Measurements from ENCODE around the gene PRSS1.

Gene PRSS1

GRCh38 chr7:142792593-142792992 is 43.3 kb downstream of the PRSS1 start:
- no peak overlapping the region for H3K9ac ChIP-seq (ENCODE audit: low read length)

GRCh38 chr7:142793156-142793555 is 43.9 kb downstream of the PRSS1 start:
- H3K9me3 ChIP-seq (replicated peaks; ENCODE audit: insufficient read depth, low read length): no peaks in the 10 kb centered on the region
- no peaks in the 10 kb centered on the region for H3F3A ChIP-seq (ENCODE audit: insufficient read depth, low read length)
- 0 out of 2 replicates have a peak, but pooled peaks cover 14% of the 10 kb centered on the region for H3K27me3 ChIP-seq (replicated peaks; ENCODE audit: insufficient read depth, low read length)
- H4K20me1 ChIP-seq (ENCODE audit: insufficient read depth, low read length): no peaks in the 10 kb centered on the region
- H3K4me3 ChIP-seq (ENCODE audit: low read length): no peak overlapping the region
- H3K9ac ChIP-seq (ENCODE audit: low read length): no peak overlapping the region
- H3K9me2 ChIP-seq (replicated peaks; ENCODE audit: insufficient read depth, low read length): no peaks in the 10 kb centered on the region
- H3K4me1 ChIP-seq (ENCODE audit: low read length): peaks cover 7% of the 10 kb centered on the region; the same call in 1 of the 2 replicates
- DNase-seq: no peak
- no peak overlapping the region for H3K4me2 ChIP-seq (ENCODE audit: low read depth, low read length)
- TF ChIP-seq EZH2phosphoT487 (IDR thresholded peaks at IDR 0.05; ENCODE audit: low read length) (no peak), EZH2 (optimal IDR thresholded peaks at IDR 0.05; ENCODE audit: low read depth, low read length) (no peak)
- TF ChIP-seq, protein P1, sequence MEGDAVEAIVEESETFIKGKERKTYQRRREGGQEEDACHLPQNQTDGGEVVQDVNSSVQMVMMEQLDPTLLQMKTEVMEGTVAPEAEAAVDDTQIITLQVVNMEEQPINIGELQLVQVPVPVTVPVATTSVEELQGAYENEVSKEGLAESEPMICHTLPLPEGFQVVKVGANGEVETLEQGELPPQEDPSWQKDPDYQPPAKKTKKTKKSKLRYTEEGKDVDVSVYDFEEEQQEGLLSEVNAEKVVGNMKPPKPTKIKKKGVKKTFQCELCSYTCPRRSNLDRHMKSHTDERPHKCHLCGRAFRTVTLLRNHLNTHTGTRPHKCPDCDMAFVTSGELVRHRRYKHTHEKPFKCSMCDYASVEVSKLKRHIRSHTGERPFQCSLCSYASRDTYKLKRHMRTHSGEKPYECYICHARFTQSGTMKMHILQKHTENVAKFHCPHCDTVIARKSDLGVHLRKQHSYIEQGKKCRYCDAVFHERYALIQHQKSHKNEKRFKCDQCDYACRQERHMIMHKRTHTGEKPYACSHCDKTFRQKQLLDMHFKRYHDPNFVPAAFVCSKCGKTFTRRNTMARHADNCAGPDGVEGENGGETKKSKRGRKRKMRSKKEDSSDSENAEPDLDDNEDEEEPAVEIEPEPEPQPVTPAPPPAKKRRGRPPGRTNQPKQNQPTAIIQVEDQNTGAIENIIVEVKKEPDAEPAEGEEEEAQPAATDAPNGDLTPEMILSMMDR (IDR thresholded peaks at IDR 0.05; ENCODE audit: low read length): no peak
- H3K27ac ChIP-seq (ENCODE audit: low read length): no peak overlapping the region
- no peaks in the 10 kb centered on the region for H3K36me3 ChIP-seq (replicated peaks; ENCODE audit: insufficient read depth, low read length)
- no peak overlapping the region for H2AFZ ChIP-seq (ENCODE audit: low read length)
- no peaks in the 10 kb centered on the region for H3K79me2 ChIP-seq (ENCODE audit: low read length)

More at GRCh38 chr7:142792593-142792992, 43.3 kb downstream of the PRSS1 start:
- DNase-seq: no peak
- TF ChIP-seq EZH2phosphoT487 (IDR thresholded peaks at IDR 0.05; ENCODE audit: low read length) (no peak), EZH2 (optimal IDR thresholded peaks at IDR 0.05; ENCODE audit: low read depth, low read length) (no peak)
- TF ChIP-seq, protein P1 (IDR thresholded peaks at IDR 0.05; ENCODE audit: low read length): no peak
- H3K4me2 ChIP-seq (ENCODE audit: low read depth, low read length): no peak overlapping the region
- no peak overlapping the region for H3K27ac ChIP-seq (ENCODE audit: low read length)
- H3K36me3 ChIP-seq (replicated peaks; ENCODE audit: insufficient read depth, low read length): no peaks in the 10 kb centered on the region
- H2AFZ ChIP-seq (ENCODE audit: low read length): no peak overlapping the region
- peaks cover 7% of the 10 kb centered on the region; the same call in 1 of the 2 replicates for H3K4me1 ChIP-seq (ENCODE audit: low read length)
- H3F3A ChIP-seq (ENCODE audit: insufficient read depth, low read length): no peaks in the 10 kb centered on the region
- no peaks in the 10 kb centered on the region for H4K20me1 ChIP-seq (ENCODE audit: insufficient read depth, low read length)
- H3K4me3 ChIP-seq (ENCODE audit: low read length): no peak overlapping the region
- no peaks in the 10 kb centered on the region for H3K9me2 ChIP-seq (replicated peaks; ENCODE audit: insufficient read depth, low read length)
- H3K27me3 ChIP-seq (replicated peaks; ENCODE audit: insufficient read depth, low read length): 0 out of 2 replicates have a peak, but pooled peaks cover 14% of the 10 kb centered on the region
- no peaks in the 10 kb centered on the region for H3K9me3 ChIP-seq (replicated peaks; ENCODE audit: insufficient read depth, low read length)
- no peaks in the 10 kb centered on the region for H3K79me2 ChIP-seq (ENCODE audit: low read length)

- Histone ChIP-seq H3K9me3 (replicated peaks; ENCODE audit: insufficient read depth, low read length) (no peaks in the 10 kb centered on the region), H4K20me1 (ENCODE audit: insufficient read depth, low read length) (no peaks in the 10 kb centered on the region), H3K9me2 (replicated peaks; ENCODE audit: insufficient read depth, low read length) (no peaks in the 10 kb centered on the region), H2AFZ (ENCODE audit: low read length) (no peak overlapping the region), H3F3A (ENCODE audit: insufficient read depth, low read length) (no peaks in the 10 kb centered on the region), H3K27me3 (replicated peaks; ENCODE audit: insufficient read depth, low read length) (0 out of 2 replicates have a peak, but pooled peaks cover 14% of the 10 kb centered on the region), H3K4me1 (ENCODE audit: low read length) (no peaks in the 10 kb centered on the region), H3K27ac (ENCODE audit: low read length) (no peak overlapping the region), H3K79me2 (ENCODE audit: low read length) (no peaks in the 10 kb centered on the region), H3K9ac (ENCODE audit: low read length) (no peak overlapping the region), H3K36me3 (replicated peaks; ENCODE audit: insufficient read depth, low read length) (no peaks in the 10 kb centered on the region), H3K4me3 (ENCODE audit: low read length) (no peak overlapping the region), H3K4me2 (ENCODE audit: low read depth, low read length) (no peak overlapping the region)
- TF ChIP-seq EZH2phosphoT487 (IDR thresholded peaks at IDR 0.05; ENCODE audit: low read length) (no peak), EZH2 (optimal IDR thresholded peaks at IDR 0.05; ENCODE audit: low read depth, low read length) (no peak)
- TF ChIP-seq, protein P1 (IDR thresholded peaks at IDR 0.05; ENCODE audit: low read length): no peak
- DNase-seq: no peak
Observed at GRCh38 chr7:142795339-142795863, 46.1 kb downstream of the PRSS1 start.
